ENCODE results near the gene TFEB. TPM values are rescaled to one million over a fixed set of nuclear protein-coding genes. Genes with fewer than 3 reads are reported as not detected.

Gene TFEB
- total RNA-seq, 1 donor from 2014 or later, result 3.8 TPM

GRCh38 chr6:41774841-41775240 is 39.4 kb upstream of the TFEB start:
- no peak for TF ChIP-seq CTCF (IDR thresholded peaks at IDR 0.05; ENCODE audit: unreplicated experiment)
- H3K27me3 Mint-ChIP-seq (ENCODE audit: low read depth), result no peaks in the 10 kb centered on the region
- no peak overlapping the region for H3K27ac Mint-ChIP-seq
- H3K36me3 Mint-ChIP-seq, result peaks cover 24% of the 10 kb centered on the region
- H3K4me3 Mint-ChIP-seq, result no peak overlapping the region
- DNase-seq (ENCODE audit: low spot score in 2 of 2, unreplicated experiment in 2 of 2), result no peak
- H3K4me1 Mint-ChIP-seq, result peaks cover 6% of the 10 kb centered on the region
- no peaks in the 10 kb centered on the region for H3K9me3 Mint-ChIP-seq

- peaks cover 13% of the 10 kb centered on the region for H3K27me3 Mint-ChIP-seq (ENCODE audit: low read depth)
- no peak for DNase-seq (ENCODE audit: low spot score in 2 of 2, unreplicated experiment in 2 of 2)
Observed at GRCh38 chr6:41771058-41771983, 35.9 kb upstream of the TFEB start.

GRCh38 chr6:41770381-41771057 is 35.1 kb upstream of the TFEB start:
- Mint-ChIP-seq H3K9me3 (no peaks in the 10 kb centered on the region), H3K36me3 (peaks cover 24% of the 10 kb centered on the region), H3K27ac (no peak overlapping the region), H3K4me3 (no peak overlapping the region), H3K27me3 (ENCODE audit: low read depth) (peaks cover 20% of the 10 kb centered on the region), H3K4me1 (peaks cover 25% of the 10 kb centered on the region)
- no peak for TF ChIP-seq CTCF (IDR thresholded peaks at IDR 0.05; ENCODE audit: unreplicated experiment)
- no peak for DNase-seq (ENCODE audit: low spot score in 2 of 2, unreplicated experiment in 2 of 2)

More at GRCh38 chr6:41771058-41771983, 35.9 kb upstream of the TFEB start:
- peaks cover 25% of the 10 kb centered on the region for H3K4me1 Mint-ChIP-seq
- TF ChIP-seq CTCF (IDR thresholded peaks at IDR 0.05; ENCODE audit: unreplicated experiment), result no peak
- no peak overlapping the region for H3K4me3 Mint-ChIP-seq
- H3K9me3 Mint-ChIP-seq, result no peaks in the 10 kb centered on the region
- H3K27ac Mint-ChIP-seq, result no peak overlapping the region
- peaks cover 24% of the 10 kb centered on the region for H3K36me3 Mint-ChIP-seq

GRCh38 chr6:41769376-41769775 is 34.0 kb upstream of the TFEB start:
- no peak for DNase-seq (ENCODE audit: low spot score in 2 of 2, unreplicated experiment in 2 of 2)
- Mint-ChIP-seq H3K4me3 (no peak overlapping the region), H3K4me1 (peaks cover 25% of the 10 kb centered on the region), H3K27ac (no peak overlapping the region), H3K36me3 (peaks cover 16% of the 10 kb centered on the region), H3K27me3 (ENCODE audit: low read depth) (peaks cover 28% of the 10 kb centered on the region), H3K9me3 (no peaks in the 10 kb centered on the region)
- TF ChIP-seq CTCF (IDR thresholded peaks at IDR 0.05; ENCODE audit: unreplicated experiment), result no peak

- Mint-ChIP-seq H3K4me3 (no peak overlapping the region), H3K27me3 (ENCODE audit: low read depth) (peaks cover 34% of the 10 kb centered on the region), H3K36me3 (peaks cover 13% of the 10 kb centered on the region), H3K4me1 (peaks cover 25% of the 10 kb centered on the region), H3K27ac (peak overlapping the region; percentile 30), H3K9me3 (no peaks in the 10 kb centered on the region)
- DNase-seq (ENCODE audit: low spot score in 2 of 2, unreplicated experiment in 2 of 2), result no peak
- TF ChIP-seq CTCF (IDR thresholded peaks at IDR 0.05; ENCODE audit: unreplicated experiment), result no peak
Observed at GRCh38 chr6:41768545-41769308, 33.3 kb upstream of the TFEB start.

Data from mesothelial cell of epicardium (in vitro differentiated cells).